Right lobe of liver (tissue), 4 donors: ENCODE results near the gene DRAM1.

Experiments
- POLR2A ChIP-seq: fragments of 450-650 bp; IDR thresholded peaks from one replicate; pipeline ENCODE4 v1.6.1; 2017; ENCODE audit warnings: antibody characterized with exemption, mild to moderate bottlenecking
- TF ChIP-seq, protein P1 (sequence below), 4 donors: fragments of 200-600 bp in 3 of 4; fragments of 450-650 bp in 1 of 4; IDR thresholded peaks; one replicate each; pipeline versions ENCODE4 v1.5.1 to v1.8.0; 2016 to 2022; ENCODE audit warnings: antibody characterized with exemption in 4 of 4, mild to moderate bottlenecking in 2 of 4
- donor health status: DM: no; HTN: no; CAD: no.
- donor health status: DM: no; HTN: no; CAD: no.
- donor health status: DM: no; HTN: yes; CAD: no.

DNA sequence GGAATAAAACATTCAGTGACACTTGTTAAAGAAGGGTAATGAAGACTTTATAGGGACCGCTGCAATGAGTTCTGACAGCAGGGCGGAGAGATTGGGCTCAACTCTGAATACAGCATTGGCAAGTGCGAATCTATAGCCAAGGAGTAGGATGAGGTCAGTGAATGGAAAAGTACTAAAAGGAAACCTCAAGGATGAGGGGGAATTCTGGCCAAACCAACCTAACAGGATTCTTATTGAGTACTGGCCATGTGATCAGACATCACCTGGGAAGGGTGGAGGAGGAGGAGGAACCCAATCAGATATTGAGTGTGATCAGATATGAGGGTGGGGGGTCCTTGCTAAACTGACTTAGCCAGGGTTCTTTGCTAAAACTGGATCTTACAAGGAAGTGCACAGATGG, 31.0 kb downstream of the DRAM1 start:
- TF ChIP-seq, protein P1, sequence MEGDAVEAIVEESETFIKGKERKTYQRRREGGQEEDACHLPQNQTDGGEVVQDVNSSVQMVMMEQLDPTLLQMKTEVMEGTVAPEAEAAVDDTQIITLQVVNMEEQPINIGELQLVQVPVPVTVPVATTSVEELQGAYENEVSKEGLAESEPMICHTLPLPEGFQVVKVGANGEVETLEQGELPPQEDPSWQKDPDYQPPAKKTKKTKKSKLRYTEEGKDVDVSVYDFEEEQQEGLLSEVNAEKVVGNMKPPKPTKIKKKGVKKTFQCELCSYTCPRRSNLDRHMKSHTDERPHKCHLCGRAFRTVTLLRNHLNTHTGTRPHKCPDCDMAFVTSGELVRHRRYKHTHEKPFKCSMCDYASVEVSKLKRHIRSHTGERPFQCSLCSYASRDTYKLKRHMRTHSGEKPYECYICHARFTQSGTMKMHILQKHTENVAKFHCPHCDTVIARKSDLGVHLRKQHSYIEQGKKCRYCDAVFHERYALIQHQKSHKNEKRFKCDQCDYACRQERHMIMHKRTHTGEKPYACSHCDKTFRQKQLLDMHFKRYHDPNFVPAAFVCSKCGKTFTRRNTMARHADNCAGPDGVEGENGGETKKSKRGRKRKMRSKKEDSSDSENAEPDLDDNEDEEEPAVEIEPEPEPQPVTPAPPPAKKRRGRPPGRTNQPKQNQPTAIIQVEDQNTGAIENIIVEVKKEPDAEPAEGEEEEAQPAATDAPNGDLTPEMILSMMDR (IDR thresholded peaks at IDR 0.05) = no peak
- TF ChIP-seq POLR2A = no peak
